NCI-H1092 treated with DMSO at 0.1 percent for 48 hours (cell line): ENCODE data around the gene CEBPB.
A peak's percentile ranks its signal among the peaks of the same experiment; 100 is the strongest.
"Not testable (repeated sequence)": the region's sequence is repeated elsewhere in the genome, so short reads cannot be mapped to it uniquely, and the experiment has no call there.

ENCODE experiments used
- DNase-seq: peaks from one replicate; lab custom pipeline; 2025; lab: John Stamatoyannopoulos, UW

CEBPB gene

GRCh38 chr20:50190251-50191064 is at the start of gene CEBPB:
Gene CEBPB, plus strand, starts transcription at chr20:50190830. Its CDS starts 204 bp downstream, at chr20:50191034.
- peak; percentile 54 for DNase-seq

GRCh38 chr20:50141018-50141675 is 49.5 kb upstream of the CEBPB start:
- no peak for DNase-seq

- DNase-seq = no peak
These were observed 48.6 kb upstream of the CEBPB start for GRCh38 chr20:50141811-50142561.

GRCh38 chr20:50142812-50143211 is 47.8 kb upstream of the CEBPB start:
- no peak for DNase-seq

- DNase-seq = no peak
These were observed 46.3 kb upstream of the CEBPB start for GRCh38 chr20:50144362-50144761.

GRCh38 chr20:50145566-50145965 is 45.1 kb upstream of the CEBPB start:
- no peak for DNase-seq

GRCh38 chr20:50146214-50146613 is 44.4 kb upstream of the CEBPB start:
- no peak for DNase-seq

GRCh38 chr20:50146732-50147662 is 43.6 kb upstream of the CEBPB start:
- no peak for DNase-seq

- DNase-seq = no peak
These were observed 41.0 kb upstream of the CEBPB start for GRCh38 chr20:50149481-50150254.

- no peak for DNase-seq
These were observed 39.4 kb upstream of the CEBPB start for GRCh38 chr20:50151034-50151743.

GRCh38 chr20:50152394-50153152 is 38.1 kb upstream of the CEBPB start:
- no peak for DNase-seq

- DNase-seq = peak; percentile 33
These were observed 37.5 kb upstream of the CEBPB start for GRCh38 chr20:50153153-50153499.

- peak; percentile 85 for DNase-seq
These were observed 36.9 kb upstream of the CEBPB start, which contains the start of gene PEDS1 for GRCh38 chr20:50153500-50154377. Gene PEDS1, minus strand, starts transcription at chr20:50153723. Its CDS starts 86 bp downstream, at chr20:50153637.

GRCh38 chr20:50161494-50161893 is 29.1 kb upstream of the CEBPB start:
- not testable (repeated sequence) for DNase-seq

- DNase-seq = no peak
These were observed 26.9 kb upstream of the CEBPB start for GRCh38 chr20:50163570-50164317.

GRCh38 chr20:50165684-50166554 is 24.7 kb upstream of the CEBPB start:
- peak; percentile 92 for DNase-seq
